DMS114 treated with DMSO at 0.1 percent for 48 hours (cell line): Measurements from ENCODE around the gene PCSK7.

Experiments used
- DNase-seq: peaks from one replicate; lab custom pipeline; 2025; ENCODE audit not compliant: unreplicated experiment; lab: John Stamatoyannopoulos, UW

PCSK7 gene

GRCh38 chr11:117199916-117200812, 31.7 kb downstream of the PCSK7 start:
- no peak for DNase-seq

GRCh38 chr11:117199053-117199915, 32.6 kb downstream of the PCSK7 start, which contains the start of gene TAGLN:
Gene TAGLN, plus strand, starts transcription at chr11:117199370. Its CDS starts 3,644 bp downstream, at chr11:117203014.
- DNase-seq: no peak

- DNase-seq: no peak
Observed at GRCh38 chr11:117198613-117199012, 33.3 kb downstream of the PCSK7 start.

GRCh38 chr11:117197516-117198456, 34.1 kb downstream of the PCSK7 start:
- DNase-seq: no peak

- DNase-seq: no peak
Observed at GRCh38 chr11:117197006-117197405, 34.9 kb downstream of the PCSK7 start.

- DNase-seq: no peak
Observed at GRCh38 chr11:117195761-117196160, 36.1 kb downstream of the PCSK7 start.

GRCh38 chr11:117195258-117195657, 36.6 kb downstream of the PCSK7 start:
- no peak for DNase-seq

- no peak for DNase-seq
Observed at GRCh38 chr11:117194267-117194666, 37.6 kb downstream of the PCSK7 start.

- no peak for DNase-seq
Observed at GRCh38 chr11:117193130-117194020, 38.5 kb downstream of the PCSK7 start.

GRCh38 chr11:117192401-117192875, 39.4 kb downstream of the PCSK7 start:
- DNase-seq: no peak

GRCh38 chr11:117191680-117192400, 40.0 kb downstream of the PCSK7 start:
- DNase-seq: no peak

GRCh38 chr11:117189941-117190544, 41.8 kb downstream of the PCSK7 start:
- no peak for DNase-seq

- DNase-seq: no peak
Observed at GRCh38 chr11:117189191-117189940, 42.5 kb downstream of the PCSK7 start.

- no peak for DNase-seq
Observed at GRCh38 chr11:117188620-117189081, 43.2 kb downstream of the PCSK7 start.

- DNase-seq: no peak
Observed at GRCh38 chr11:117187799-117188481, 43.9 kb downstream of the PCSK7 start.

- no peak for DNase-seq
Observed at GRCh38 chr11:117187428-117187798, 44.5 kb downstream of the PCSK7 start.

- DNase-seq: no peak
Observed at GRCh38 chr11:117187007-117187406, 44.9 kb downstream of the PCSK7 start.
